Tibial artery (tissue), 4 donors: Measurements from ENCODE around the gene CLEC4C.
"Not testable (repeated sequence)": the region's sequence is repeated elsewhere in the genome, so short reads cannot be mapped to it uniquely, and the experiment has no call there.

ENCODE experiments used
- DNase-seq, 2 donors: peaks; one replicate each; pipeline ENCODE4 v3.0.0-alpha.2; 2019
- H3K27ac ChIP-seq, 2 donors: fragments of 200-600 bp; sonication (generic) in 1 of 2; 1 replicate in 1 of 2; 2 replicates in 1 of 2; pipeline ENCODE4 v1.5.1; 2018 to 2019; ENCODE audit warnings: mild to moderate bottlenecking in 1 of 2
- H3K27me3 ChIP-seq, 2 donors: fragments of 200-600 bp; sonication (generic) in 1 of 2; one replicate each; pipeline versions ENCODE4 v1.5.1 to v1.6.0; 2016 to 2019
- H3K36me3 ChIP-seq, 3 donors: fragments of 200-600 bp; sonication (generic) in 2 of 3; one replicate each; pipeline ENCODE4 v1.5.1; 2016 to 2019; ENCODE audit warnings: mild to moderate bottlenecking in 2 of 3
- H3K4me1 ChIP-seq, 4 donors: fragments of 200-600 bp; sonication (generic) in 2 of 4; 1 replicate in 3 of 4; 2 replicates in 1 of 4; pipeline ENCODE4 v1.5.1; 2016 to 2019
- H3K4me3 ChIP-seq, 2 donors: fragments of 200-600 bp; sonication (generic) in 1 of 2; 1 replicate in 1 of 2; 2 replicates in 1 of 2; pipeline ENCODE4 v1.5.1; 2018 to 2019; ENCODE audit warnings: mild to moderate bottlenecking in 2 of 2
- H3K9me3 ChIP-seq, 3 donors: fragments of 200-600 bp; sonication (generic) in 1 of 3; one replicate each; pipeline ENCODE4 v1.5.1; 2016 to 2019
- CTCF ChIP-seq, 2 experiments: fragments of 200-600 bp in 1 of 2; fragments of 450-650 bp in 1 of 2; IDR thresholded peaks; one replicate each; pipeline ENCODE4 v1.5.1; 2017 to 2019; ENCODE audit warnings: antibody characterized with exemption in 2 of 2, mild to moderate bottlenecking in 1 of 2, moderate library complexity in 1 of 2
- intact Hi-C: fragments of 100-400 bp; cut with DNase I; formaldehyde crosslinking; loops from one replicate; pipeline ENCODE4 v1.15.0; 2023; ENCODE audit warnings: low total_unique reads

Gene CLEC4C

DNA sequence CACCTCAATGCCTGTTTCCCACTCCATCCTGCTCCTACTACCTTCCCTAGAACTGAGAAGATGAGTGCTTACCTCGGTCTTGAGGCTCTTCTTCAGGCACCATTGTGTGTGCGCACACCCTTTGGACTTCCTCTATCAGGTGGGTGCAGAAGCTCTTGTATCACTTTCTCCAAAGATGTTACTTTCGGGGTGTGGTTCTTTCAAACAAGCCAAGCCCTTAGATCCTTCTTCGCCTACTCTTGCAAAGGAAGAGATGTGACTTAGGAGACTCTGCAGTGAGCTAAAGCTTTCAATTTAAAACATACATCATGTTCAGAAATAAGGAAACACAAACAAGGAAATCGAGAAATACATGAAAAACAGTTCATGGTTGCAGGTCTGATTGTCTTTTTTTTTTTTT is at the start of gene CLEC4C:
Gene CLEC4C, minus strand, starts transcription at position 130 of the 400 bp plus-strand sequence. Its CDS starts 27 bp downstream, at position 103.
- Histone ChIP-seq H3K9me3 (no peaks in the 10 kb centered on the region), H3K27me3 (no peaks in the 10 kb centered on the region), H3K36me3 (no peaks in the 10 kb centered on the region), H3K4me3 (no peak within 1 kb of the TSS), H3K27ac (no peak within 1 kb of the TSS), H3K4me1 (no peaks in the 10 kb centered on the region)
- no peak for DNase-seq
- intact Hi-C loops, result no loop called here
- no peak for TF ChIP-seq CTCF (IDR thresholded peaks at IDR 0.05)

DNA sequence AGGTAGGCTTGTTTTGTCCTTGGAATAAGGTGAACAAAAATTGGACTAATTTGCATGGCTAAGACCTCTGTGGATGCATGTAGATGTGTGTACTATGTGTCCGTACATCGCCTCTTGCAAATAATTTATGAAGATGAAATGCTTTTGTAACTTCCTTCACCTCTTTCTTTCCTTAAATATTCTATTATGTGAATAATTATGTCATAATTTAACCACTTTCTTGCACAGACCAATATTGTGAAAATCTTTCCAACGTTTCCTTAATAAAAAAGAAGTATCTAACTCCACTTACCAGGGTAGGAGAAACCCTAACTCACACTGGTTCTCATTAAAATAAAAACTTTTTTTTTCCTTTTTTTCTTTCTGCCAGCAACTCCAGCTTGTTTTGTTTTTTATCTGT is 46.0 kb upstream of the CLEC4C start:
- H3K9me3 ChIP-seq, result no peaks in the 10 kb centered on the region
- no peaks in the 10 kb centered on the region for H3K36me3 ChIP-seq
- TF ChIP-seq CTCF (IDR thresholded peaks at IDR 0.05), result no peak
- intact Hi-C loops, result no loop called here
- H3K4me3 ChIP-seq, result no peak overlapping the region
- H3K4me1 ChIP-seq, result no peaks in the 10 kb centered on the region
- no peaks in the 10 kb centered on the region for H3K27me3 ChIP-seq
- no peak for DNase-seq
- no peak overlapping the region for H3K27ac ChIP-seq

DNA sequence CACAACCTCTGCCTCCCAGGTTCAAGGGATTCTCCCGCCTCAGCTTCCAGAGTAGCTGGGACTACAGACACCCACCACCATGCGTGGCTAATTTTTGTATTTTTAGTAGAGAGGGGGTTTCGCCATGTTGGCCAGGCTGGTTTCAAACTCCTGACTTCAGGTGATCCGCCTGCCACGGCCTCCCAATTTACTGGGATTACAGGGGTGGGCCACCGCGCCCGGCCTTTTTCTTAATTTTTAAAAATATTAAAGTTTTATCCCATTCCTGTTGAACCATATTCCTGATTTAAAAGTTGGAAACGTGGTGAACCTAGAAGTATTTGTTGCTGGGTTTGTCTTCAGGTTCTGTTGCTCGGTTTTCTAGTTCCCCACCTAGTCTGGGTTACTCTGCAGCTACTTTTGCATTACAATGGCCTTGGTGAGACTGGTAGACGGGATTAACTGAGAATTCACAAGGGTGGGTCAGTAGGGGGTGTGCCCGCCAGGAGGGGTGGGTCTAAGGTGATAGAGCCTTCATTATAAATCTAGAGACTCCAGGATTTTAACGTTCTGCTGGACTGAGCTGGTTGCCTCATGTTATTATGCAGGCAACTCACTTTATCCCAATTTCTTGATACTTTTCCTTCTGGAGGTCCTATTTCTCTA is 41.8 kb upstream of the CLEC4C start, which contains the start of gene NANOG:
Gene NANOG, plus strand, starts transcription at position 519 of the 645 bp plus-strand sequence. CDS start 213 bp downstream, outside the sequence.
- intact Hi-C loops, H3K27me3 ChIP-seq, H3K36me3 ChIP-seq, H3K4me1 ChIP-seq, H3K9me3 ChIP-seq, DNase-seq, H3K4me3 ChIP-seq, H3K27ac ChIP-seq: not testable (repeated sequence)

DNA sequence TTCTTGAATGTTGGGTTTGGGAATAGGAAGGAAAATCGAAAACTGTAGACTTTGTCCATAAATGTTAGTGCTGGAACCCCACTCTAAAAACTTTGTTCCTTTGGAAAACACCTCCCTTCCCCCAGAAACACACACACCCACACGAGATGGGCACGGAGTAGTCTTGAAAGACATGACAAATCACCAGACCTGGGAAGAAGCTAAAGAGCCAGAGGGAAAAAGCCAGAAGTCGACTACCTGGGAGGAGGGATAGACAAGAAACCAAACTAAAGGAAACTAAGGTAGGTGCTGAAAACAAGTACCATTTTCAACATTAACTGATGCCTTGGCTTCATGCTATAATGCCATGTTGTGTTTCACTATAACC is 41.1 kb upstream of the CLEC4C start:
- Histone ChIP-seq H3K36me3 (no peaks in the 10 kb centered on the region), H3K9me3 (no peaks in the 10 kb centered on the region), H3K27ac (no peak overlapping the region), H3K4me1 (no peaks in the 10 kb centered on the region), H3K4me3 (no peak overlapping the region), H3K27me3 (peaks cover 0 to 6% of the 10 kb centered on the region in 2 donors)
- no peak for DNase-seq
- intact Hi-C loops, result no loop called here
- no peak for TF ChIP-seq CTCF (IDR thresholded peaks at IDR 0.05)

GRCh38 chr12:7787574-7788293 is 40.6 kb upstream of the CLEC4C start:
- no peak overlapping the region for H3K4me3 ChIP-seq
- DNase-seq, result no peak
- TF ChIP-seq CTCF (IDR thresholded peaks at IDR 0.05), result no peak
- intact Hi-C loops, result no loop called here
- no peak overlapping the region for H3K27ac ChIP-seq
- no peaks in the 10 kb centered on the region for H3K9me3 ChIP-seq
- H3K36me3 ChIP-seq, result no peaks in the 10 kb centered on the region
- H3K4me1 ChIP-seq, result no peaks in the 10 kb centered on the region
- peaks cover 0 to 6% of the 10 kb centered on the region in 2 donors for H3K27me3 ChIP-seq

- Histone ChIP-seq H3K4me3 (no peak overlapping the region), H3K9me3 (no peaks in the 10 kb centered on the region), H3K27me3 (peaks cover 0 to 6% of the 10 kb centered on the region in 2 donors), H3K27ac (no peak overlapping the region), H3K36me3 (no peaks in the 10 kb centered on the region), H3K4me1 (no peaks in the 10 kb centered on the region)
- DNase-seq, result no peak
- TF ChIP-seq CTCF (IDR thresholded peaks at IDR 0.05), result no peak
- intact Hi-C loops, result no loop called here
Measured at GRCh38 chr12:7784701-7785100, 37.5 kb upstream of the CLEC4C start.

GRCh38 chr12:7783433-7783832 is 36.3 kb upstream of the CLEC4C start:
- DNase-seq, H3K27me3 ChIP-seq, H3K9me3 ChIP-seq, H3K4me1 ChIP-seq, H3K27ac ChIP-seq, intact Hi-C loops, H3K36me3 ChIP-seq, H3K4me3 ChIP-seq: not testable (repeated sequence)
